ENCODE measurements around the gene SHANK3.

SHANK3 gene

GRCh38 chr22:50678651-50679521 is 6.3 kb downstream of the SHANK3 start:
- no peak for DNase-seq

GRCh38 chr22:50683086-50683993 is 10.7 kb downstream of the SHANK3 start:
- DNase-seq: no peak

- DNase-seq: no peak
Observed at GRCh38 chr22:50683994-50684371, 11.4 kb downstream of the SHANK3 start.

- no peak for DNase-seq
Observed at GRCh38 chr22:50684501-50684900, 11.9 kb downstream of the SHANK3 start.

GRCh38 chr22:50684986-50685385 is 12.4 kb downstream of the SHANK3 start:
- no peak for DNase-seq

- no peak for DNase-seq
Observed at GRCh38 chr22:50686794-50687193, 14.2 kb downstream of the SHANK3 start.

GRCh38 chr22:50687829-50688228 is 15.2 kb downstream of the SHANK3 start:
- no peak for DNase-seq

GRCh38 chr22:50688448-50688847 is 15.8 kb downstream of the SHANK3 start:
- no peak for DNase-seq

GRCh38 chr22:50691521-50691920 is 18.9 kb downstream of the SHANK3 start:
- DNase-seq: no peak

GRCh38 chr22:50693462-50693861 is 20.8 kb downstream of the SHANK3 start:
- no peak for DNase-seq

- DNase-seq: no peak
Observed at GRCh38 chr22:50694099-50694605, 21.5 kb downstream of the SHANK3 start.

GRCh38 chr22:50694766-50695420 is 22.3 kb downstream of the SHANK3 start:
- no peak for DNase-seq

- DNase-seq: no peak
Observed at GRCh38 chr22:50695421-50696250, 23.0 kb downstream of the SHANK3 start.

GRCh38 chr22:50696251-50696798 is 23.7 kb downstream of the SHANK3 start:
- no peak for DNase-seq

- no peak for DNase-seq
Observed at GRCh38 chr22:50696799-50697561, 24.4 kb downstream of the SHANK3 start.

- no peak for DNase-seq
Observed at GRCh38 chr22:50697667-50698506, 25.3 kb downstream of the SHANK3 start.

GRCh38 chr22:50698546-50698945 is 25.9 kb downstream of the SHANK3 start:
- no peak for DNase-seq

- no peak for DNase-seq
Observed at GRCh38 chr22:50699001-50699755, 26.6 kb downstream of the SHANK3 start.

GRCh38 chr22:50699756-50700386 is 27.2 kb downstream of the SHANK3 start:
- no peak for DNase-seq
